IMR-90 (cell line): ENCODE data around the gene IDH3G.

Experiments
- BHLHE40 ChIP-seq: fragments of 150-350 bp; IDR thresholded peaks from 2 replicates; pipeline ENCODE4 v1.6.1; 2016; ENCODE audit warnings: mild to moderate bottlenecking, low read depth, low read length
- CEBPB ChIP-seq: IDR thresholded peaks from 2 replicates; pipeline ENCODE4 v1.6.1; 2012; ENCODE audit warnings: low read depth, low read length, improper control_type of control experiment
- CTCF ChIP-seq: conservative IDR thresholded peaks from 2 replicates; pipeline ENCODE4 v1.5.1; 2012; ENCODE audit warnings: mild to moderate bottlenecking, low read depth, low read length, improper control_type of control experiment
- MXI1 ChIP-seq: IDR thresholded peaks from 2 replicates; pipeline ENCODE4 v1.6.1; 2012; ENCODE audit warnings: low read depth, mild to moderate bottlenecking, low read length, moderate library complexity, borderline replicate concordance
- NFE2L2 ChIP-seq: fragments of 150-350 bp; IDR thresholded peaks from 2 replicates; pipeline ENCODE4 v1.6.1; 2016; ENCODE audit warnings: low read depth, mild to moderate bottlenecking, low read length
- POLR2A ChIP-seq: IDR thresholded peaks from 2 replicates; pipeline ENCODE4 v1.6.1; 2012; ENCODE audit warnings: mild to moderate bottlenecking, low read depth, low read length
- RAD21 ChIP-seq: IDR thresholded peaks from 2 replicates; pipeline ENCODE4 v1.6.1; 2012; ENCODE audit warnings: low read length, improper control_type of control experiment
- RFX5 ChIP-seq: IDR thresholded peaks from 2 replicates; pipeline ENCODE4 v1.8.0; 2012; ENCODE audit warnings: low read depth, mild to moderate bottlenecking, low read length, moderate library complexity
- SMC3 ChIP-seq: fragments of 150-350 bp; IDR thresholded peaks from 2 replicates; pipeline ENCODE4 v1.6.1; 2016; ENCODE audit warnings: low read depth, mild to moderate bottlenecking, antibody characterized with exemption, low read length, moderate library complexity

DNA sequence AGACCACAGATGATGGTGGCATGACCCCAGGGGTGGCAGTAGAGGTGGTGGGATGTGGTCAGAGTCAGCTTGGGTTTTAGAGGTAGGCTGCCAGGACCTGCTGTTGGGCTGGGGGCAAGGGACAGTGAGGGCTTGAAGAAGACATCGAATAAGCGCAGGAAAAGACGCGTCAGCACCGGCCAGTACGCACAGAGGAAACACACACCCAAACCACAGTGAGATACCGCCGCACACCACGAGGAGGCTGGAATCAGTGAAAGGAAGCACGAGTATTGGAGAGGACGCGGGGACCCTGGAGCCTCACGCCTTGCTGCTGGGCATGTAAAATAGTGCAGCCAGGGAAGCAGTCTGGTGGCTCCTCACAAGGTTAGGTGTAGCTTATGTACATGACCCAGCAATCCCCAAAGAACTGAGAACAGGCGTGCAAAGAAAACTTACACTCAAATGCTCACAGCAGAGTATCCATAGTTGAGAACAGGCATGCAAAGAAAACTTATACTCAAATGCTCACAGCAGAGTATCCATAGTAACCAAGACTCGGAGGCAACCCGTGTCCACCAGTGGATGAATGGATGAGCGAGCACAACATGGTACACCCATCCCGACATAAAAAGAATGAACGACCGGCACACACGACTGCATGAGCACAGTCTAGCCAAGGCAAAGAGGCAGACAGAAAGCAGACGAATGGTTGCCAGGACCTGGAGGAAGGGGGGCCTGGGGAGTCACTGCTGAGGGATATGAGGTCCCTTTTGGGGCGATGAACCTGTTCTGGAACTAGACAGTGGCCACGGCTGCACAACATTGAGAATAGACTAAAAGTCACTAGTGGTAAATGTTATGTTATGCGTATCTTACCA lies 22.9 kb upstream of the IDH3G start:
- TF ChIP-seq CTCF (no peak), BHLHE40 (no peak), NFE2L2 (no peak), MXI1 (no peak), POLR2A (no peak), RAD21 (no peak), SMC3 (no peak), RFX5 (no peak), CEBPB (no peak)
